Smooth muscle cell of trachea (primary cell): ENCODE results near the gene ACSS3. TPM values are rescaled to one million over a fixed set of nuclear protein-coding genes. Genes with fewer than 3 reads are reported as not detected.

ENCODE experiments used
- total RNA-seq: library from RNA; depleted of rRNA; stranded (reverse); fragments of >200 nt; gene quantifications from 2 replicates; pipeline ENCODE4 v1.2.1, GENCODE V29; 2014

Gene ACSS3
- 15.7 and 19.8 TPM in 2 replicates for total RNA-seq

GRCh38 chr12:81077686-81078441 is at the start of gene ACSS3:
Gene ACSS3, plus strand, starts transcription at chr12:81078079. Its CDS starts 42 bp downstream, at chr12:81078121.

Other genes starting within 250 kb of the ACSS3 start
- 12.4 and 19.7 TPM in 2 replicates for gene LIN7A, start 140.1 kb upstream of the ACSS3 start, total RNA-seq